PC-9 (cell line): ENCODE measurements around the gene MYL2.

Experiments used
- CTCF ChIP-seq: fragments of 200-600 bp; sonication (generic); conservative IDR thresholded peaks from 2 replicates; pipeline ENCODE4 v1.6.1; 2017; ENCODE audit warnings: mixed run types, antibody characterized with exemption, mild to moderate bottlenecking, moderate library complexity
- EZH2 ChIP-seq: fragments of 200-600 bp; sonication (generic); IDR thresholded peaks from 2 replicates; pipeline ENCODE4 v1.8.0; 2017; ENCODE audit warnings: antibody characterized with exemption, low read depth

GRCh38 chr12:110917467-110917866, 2.9 kb downstream of the MYL2 start:
- TF ChIP-seq CTCF (no peak), EZH2 (no peak)
